Duodenal mucosa (tissue), 2 donors: ENCODE measurements around the gene DGCR6L.
"Not testable (repeated sequence)": the region's sequence is repeated elsewhere in the genome, so short reads cannot be mapped to it uniquely, and the experiment has no call there.

Source experiments
- H3K27ac ChIP-seq: one replicate; pipeline ENCODE4 v1.7.0; 2013; ENCODE audit warnings: low read depth, low read length
- H3K27me3 ChIP-seq, 2 donors: one replicate each; pipeline ENCODE4 v1.7.0; 2013; ENCODE audit warnings: low read length in 2 of 2, control low read depth in 1 of 2; ENCODE audit not compliant: insufficient read depth in 2 of 2, control insufficient read depth in 1 of 2
- H3K36me3 ChIP-seq, 2 donors: one replicate each; pipeline ENCODE4 v1.7.0; 2013; ENCODE audit warnings: low read length in 2 of 2, control low read depth in 1 of 2; ENCODE audit not compliant: insufficient read depth in 2 of 2, control insufficient read depth in 1 of 2
- H3K4me1 ChIP-seq, 2 donors: one replicate each; pipeline ENCODE4 v1.7.0; 2013; ENCODE audit warnings: low read length in 2 of 2, control low read depth in 1 of 2; ENCODE audit not compliant: insufficient read depth in 2 of 2, control insufficient read depth in 1 of 2
- H3K4me3 ChIP-seq, 2 donors: one replicate each; pipeline ENCODE4 v1.7.0; 2013; ENCODE audit warnings: low read length in 2 of 2, low read depth in 1 of 2
- H3K9ac ChIP-seq, 2 donors: one replicate each; pipeline ENCODE4 v1.7.0; 2013; ENCODE audit warnings: low read length in 2 of 2, low read depth in 1 of 2
- H3K9me3 ChIP-seq, 2 donors: one replicate each; pipeline ENCODE4 v1.7.0; 2013; ENCODE audit warnings: low read length in 2 of 2, control low read depth in 1 of 2; ENCODE audit not compliant: control insufficient read depth in 1 of 2

DGCR6L gene

GRCh38 chr22:20307448-20308447 is 12.1 kb downstream of the DGCR6L start:
- H3K9me3 ChIP-seq, result not testable (repeated sequence)

DNA sequence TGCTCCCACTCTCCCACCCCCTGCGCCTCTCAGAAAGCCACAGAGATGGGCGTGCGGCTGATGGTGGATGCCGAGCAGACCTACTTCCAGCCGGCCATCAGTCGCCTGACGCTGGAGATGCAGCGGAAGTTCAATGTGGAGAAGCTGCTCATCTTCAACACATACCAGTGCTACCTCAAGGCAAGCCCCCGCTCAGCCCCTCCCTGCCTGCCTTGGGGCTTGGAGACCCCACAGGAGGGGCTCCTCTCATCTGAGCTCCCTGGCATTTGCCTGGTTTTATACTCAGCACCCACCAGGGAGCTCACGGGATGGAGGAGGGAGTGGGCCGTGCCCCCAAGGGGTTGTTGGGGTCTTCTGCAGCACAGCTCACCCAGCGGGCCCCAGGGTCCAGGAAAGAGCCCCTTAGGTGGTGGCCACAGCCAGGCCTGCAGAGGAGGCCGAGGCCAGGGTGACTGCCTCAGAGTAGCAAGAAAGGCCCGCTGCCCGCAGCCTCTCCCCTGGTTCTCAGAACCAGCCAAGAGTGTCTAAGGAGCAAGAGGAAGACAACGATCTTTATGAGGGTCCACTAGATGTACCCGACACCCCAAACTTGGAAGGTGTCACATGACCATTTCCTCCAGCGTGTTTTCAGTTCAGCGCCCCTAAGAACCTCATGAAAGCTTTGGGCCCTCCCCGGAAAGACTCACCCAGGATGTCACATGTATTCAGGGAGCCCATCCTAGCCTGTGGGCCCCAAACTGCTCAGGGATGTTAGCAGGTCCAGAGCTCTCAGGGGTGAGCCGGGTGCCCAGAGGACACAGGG is 13.0 kb downstream of the DGCR6L start:
- not testable (repeated sequence) for H3K9me3 ChIP-seq, H3K4me3 ChIP-seq, H3K4me1 ChIP-seq, H3K9ac ChIP-seq, H3K36me3 ChIP-seq, H3K27me3 ChIP-seq, H3K27ac ChIP-seq

More at GRCh38 chr22:20307448-20308447, 12.1 kb downstream of the DGCR6L start:
- H3K4me3 ChIP-seq, H3K9ac ChIP-seq, H3K27me3 ChIP-seq, H3K27ac ChIP-seq, H3K4me1 ChIP-seq, H3K36me3 ChIP-seq: not testable (repeated sequence)

DNA sequence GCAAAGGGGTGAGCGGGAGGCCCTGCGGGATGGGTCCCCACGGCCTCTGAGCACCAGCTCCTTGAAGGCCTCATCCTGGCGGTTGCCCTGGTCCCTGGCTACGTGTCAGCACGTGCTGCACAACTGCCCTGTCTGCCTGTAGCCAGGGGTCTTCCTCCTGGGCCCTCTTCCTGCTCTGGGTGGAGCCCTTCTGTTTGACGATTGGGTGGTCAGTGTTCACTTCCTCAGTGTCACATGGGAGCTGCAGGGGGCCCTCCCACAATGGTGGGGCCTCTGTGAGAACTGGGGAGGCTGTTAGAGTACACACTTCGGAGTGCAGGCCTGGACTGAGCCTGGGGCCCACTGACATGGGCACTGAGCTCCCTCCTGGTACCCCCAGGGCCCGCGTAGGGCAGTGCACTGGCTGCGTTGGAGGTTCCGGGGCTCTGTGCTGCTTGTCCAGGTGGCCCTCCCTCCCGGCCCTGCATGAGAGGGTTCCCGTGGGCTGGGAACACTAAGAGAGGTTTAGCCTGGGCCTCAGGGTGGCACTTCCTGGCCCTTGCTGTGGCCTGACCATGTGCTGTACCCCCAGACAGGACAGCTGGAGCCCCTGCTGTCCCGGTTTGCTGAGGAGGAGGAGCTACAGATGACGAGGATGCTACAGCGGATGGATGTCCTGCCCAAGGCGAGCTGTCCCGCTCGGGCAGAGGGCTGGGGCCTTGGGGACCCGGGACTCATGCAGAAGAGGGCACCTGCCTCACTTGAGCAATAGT is 13.8 kb downstream of the DGCR6L start:
- Histone ChIP-seq H3K27ac (no peak overlapping the region), H3K36me3 (no peaks in the 10 kb centered on the region), H3K9ac (no peak overlapping the region), H3K4me3 (no peak overlapping the region), H3K4me1 (no peaks in the 10 kb centered on the region), H3K27me3 (peaks cover 0 to under 1% of the 10 kb centered on the region in 2 donors), H3K9me3 (no peaks in the 10 kb centered on the region)

GRCh38 chr22:20305230-20305893 is 14.5 kb downstream of the DGCR6L start:
- H3K27me3 ChIP-seq, H3K27ac ChIP-seq, H3K36me3 ChIP-seq, H3K9me3 ChIP-seq, H3K9ac ChIP-seq, H3K4me3 ChIP-seq, H3K4me1 ChIP-seq: not testable (repeated sequence)

DNA sequence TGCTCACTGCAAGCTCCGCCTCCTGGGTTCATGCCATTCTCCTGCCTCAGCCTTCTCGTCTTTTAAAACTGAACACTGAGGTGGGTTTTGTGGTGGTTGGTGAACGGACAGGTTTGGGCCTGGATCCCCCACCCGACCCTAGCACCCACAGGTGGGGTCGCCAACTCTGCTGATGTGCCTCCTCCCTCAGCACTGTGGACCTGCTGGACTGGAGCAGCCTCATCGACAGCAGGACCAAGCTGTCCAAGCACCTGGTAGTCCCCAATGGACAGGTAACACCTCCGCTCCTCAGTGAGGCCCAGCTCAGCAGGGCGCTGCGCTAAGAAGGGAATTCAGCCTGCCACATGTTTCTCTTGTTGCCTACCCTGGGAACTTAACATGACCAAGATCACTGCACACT is 15.2 kb downstream of the DGCR6L start:
- Histone ChIP-seq H3K9ac (no peak overlapping the region), H3K27me3 (peaks cover 0 to 4% of the 10 kb centered on the region in 2 donors), H3K4me3 (no peak overlapping the region), H3K27ac (no peak overlapping the region), H3K36me3 (no peaks in the 10 kb centered on the region), H3K4me1 (peaks cover 0 to 4% of the 10 kb centered on the region in 2 donors), H3K9me3 (no peaks in the 10 kb centered on the region)

DNA sequence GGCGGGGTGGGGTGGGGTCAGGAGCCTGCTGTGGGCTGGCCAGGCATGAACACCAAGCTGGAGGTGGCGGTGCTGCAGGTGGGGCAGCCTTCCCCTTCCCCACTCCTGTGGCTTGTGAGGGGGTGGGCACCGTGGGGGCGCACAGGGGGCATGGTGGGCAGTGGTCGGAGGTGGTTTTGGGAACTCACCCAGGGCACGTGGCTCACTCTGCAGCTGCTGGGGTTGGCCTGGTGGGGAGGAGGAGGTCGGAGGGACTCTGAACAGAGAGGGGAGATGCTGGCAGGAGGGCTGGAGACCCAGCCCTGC is 16.7 kb downstream of the DGCR6L start:
- not testable (repeated sequence) for H3K27me3 ChIP-seq, H3K4me1 ChIP-seq, H3K9ac ChIP-seq, H3K4me3 ChIP-seq, H3K27ac ChIP-seq, H3K36me3 ChIP-seq, H3K9me3 ChIP-seq

DNA sequence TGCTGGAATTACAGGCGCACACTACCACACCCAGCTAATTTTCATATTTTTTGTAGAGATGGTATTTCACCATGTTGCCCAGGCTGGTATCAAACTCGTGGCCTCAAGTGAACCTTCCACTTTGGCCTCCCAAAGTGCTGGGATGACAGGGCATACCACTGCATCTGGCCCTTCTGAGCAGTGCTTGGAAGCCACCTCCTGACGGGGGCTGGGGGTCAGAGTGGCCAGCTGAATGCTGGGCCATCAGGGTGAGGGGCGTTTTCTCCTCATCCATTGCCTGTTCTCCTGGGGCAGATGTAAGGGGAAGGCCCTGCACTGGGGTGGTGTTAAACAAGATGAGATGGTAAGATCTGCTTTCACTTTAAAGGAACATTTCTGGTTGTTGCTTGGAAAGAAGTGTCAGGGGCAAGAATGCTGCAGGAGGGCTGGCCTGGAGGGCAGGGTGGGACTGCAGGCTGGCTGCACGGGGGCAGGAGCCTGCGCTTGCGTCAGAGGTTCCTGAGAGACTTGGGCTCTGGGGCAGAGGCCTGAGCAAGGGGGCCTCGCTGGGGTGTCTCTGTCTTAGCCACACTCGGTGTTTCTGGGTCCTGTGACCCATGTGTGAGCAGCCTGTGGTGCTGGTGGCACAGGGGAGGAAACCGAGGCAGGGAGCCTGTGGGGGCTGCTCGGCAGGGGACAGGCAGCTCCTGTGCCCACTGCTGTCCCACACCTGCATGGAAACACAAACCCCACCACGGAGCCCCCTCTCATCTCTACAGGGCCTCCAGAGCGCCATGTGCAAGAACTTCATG is 17.2 kb downstream of the DGCR6L start:
- peaks cover 0 to 4% of the 10 kb centered on the region in 2 donors for H3K27me3 ChIP-seq
- no peak overlapping the region for H3K27ac ChIP-seq
- H3K4me3 ChIP-seq, result no peak overlapping the region
- H3K4me1 ChIP-seq, result peaks cover 4 to 10% of the 10 kb centered on the region in 2 donors
- H3K36me3 ChIP-seq, result no peaks in the 10 kb centered on the region
- no peaks in the 10 kb centered on the region for H3K9me3 ChIP-seq
- H3K9ac ChIP-seq, result no peak overlapping the region

GRCh38 chr22:20299746-20300136 is 20.1 kb downstream of the DGCR6L start:
- H3K9me3 ChIP-seq, result no peaks in the 10 kb centered on the region
- no peak overlapping the region for H3K27ac ChIP-seq
- H3K4me1 ChIP-seq, result peaks cover 4 to 10% of the 10 kb centered on the region in 2 donors
- H3K36me3 ChIP-seq, result no peaks in the 10 kb centered on the region
- no peak overlapping the region for H3K9ac ChIP-seq
- H3K4me3 ChIP-seq, result peak overlapping the region; percentile 50 to 66
- H3K27me3 ChIP-seq, result peaks cover 0 to 4% of the 10 kb centered on the region in 2 donors
